GM18511 (cell line): ENCODE results near the gene GNA12.

Source experiments
- ATAC-seq: cut with Tn5 transposase; IDR thresholded peaks from one replicate; pipeline ENCODE4 v1.9.1; 2021; ENCODE audit warnings: mild to moderate bottlenecking, moderate library complexity; ENCODE audit not compliant: unreplicated experiment

The GNA12 gene

DNA sequence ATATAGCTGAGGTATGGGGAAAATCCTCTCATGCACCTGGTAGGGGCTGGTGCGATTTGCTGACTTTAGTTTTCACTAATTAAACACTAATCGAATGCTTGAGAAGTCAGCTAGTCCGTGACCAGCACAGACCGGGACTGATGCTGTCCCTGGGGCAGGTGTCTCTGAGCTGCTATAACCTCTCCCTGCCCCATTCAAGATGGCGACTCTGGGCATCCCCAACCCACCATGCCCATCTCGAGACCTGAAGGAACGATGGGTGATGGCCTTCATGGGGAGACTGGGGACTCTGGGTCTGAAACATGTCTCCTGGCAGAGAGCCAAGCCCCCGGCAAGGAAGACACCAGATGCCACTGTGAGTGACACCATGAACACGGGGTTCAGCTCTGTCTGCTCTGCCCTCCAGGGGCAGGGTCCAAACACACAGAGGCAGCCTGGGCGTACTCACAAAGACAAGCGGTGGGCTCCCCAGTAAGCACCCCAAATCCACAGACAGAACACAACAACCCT is 57.4 kb downstream of the GNA12 start:
- ATAC-seq: no peak

GRCh38 chr7:2785071-2785500 is 59.0 kb downstream of the GNA12 start:
- peak; percentile 86 for ATAC-seq

GRCh38 chr7:2782565-2782964 is 61.5 kb downstream of the GNA12 start:
- ATAC-seq: no peak

DNA sequence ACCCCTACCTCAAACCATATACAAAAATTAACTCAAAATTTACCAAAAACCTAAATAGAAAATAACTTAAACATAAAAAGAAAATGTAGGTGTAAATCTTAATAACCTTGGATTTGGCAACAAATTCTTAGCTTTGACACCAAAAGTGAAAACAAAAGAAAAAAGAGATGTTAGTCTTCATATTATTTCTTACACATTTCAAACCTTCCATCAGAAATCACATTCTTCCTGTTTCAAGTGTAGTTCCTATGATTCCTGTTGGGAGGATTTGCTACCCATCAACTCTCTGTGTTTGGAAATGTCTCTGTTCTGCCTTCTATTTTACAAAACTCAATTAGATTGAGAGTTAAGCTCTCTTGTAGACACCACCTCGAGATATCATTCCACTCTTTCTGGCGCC is 62.0 kb downstream of the GNA12 start:
- no peak for ATAC-seq

DNA sequence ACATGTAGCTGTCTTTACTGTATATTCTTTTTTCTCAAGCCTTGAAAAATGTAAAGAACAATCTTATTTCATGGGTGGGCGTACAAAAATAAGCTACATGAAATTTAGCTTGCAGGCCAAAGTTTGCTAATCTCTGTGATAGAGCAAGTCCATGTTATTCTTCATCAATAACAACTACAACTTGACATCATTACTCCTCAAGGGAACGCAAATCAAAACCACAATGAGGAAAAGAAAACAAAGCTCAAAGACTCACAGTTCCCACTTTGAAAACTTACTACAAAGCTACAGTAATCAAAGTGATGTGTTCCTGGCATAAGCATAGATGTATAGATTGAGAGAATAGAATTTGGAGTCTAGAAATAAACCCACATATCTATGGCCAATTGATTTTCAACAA is 62.5 kb downstream of the GNA12 start:
- no peak for ATAC-seq

DNA sequence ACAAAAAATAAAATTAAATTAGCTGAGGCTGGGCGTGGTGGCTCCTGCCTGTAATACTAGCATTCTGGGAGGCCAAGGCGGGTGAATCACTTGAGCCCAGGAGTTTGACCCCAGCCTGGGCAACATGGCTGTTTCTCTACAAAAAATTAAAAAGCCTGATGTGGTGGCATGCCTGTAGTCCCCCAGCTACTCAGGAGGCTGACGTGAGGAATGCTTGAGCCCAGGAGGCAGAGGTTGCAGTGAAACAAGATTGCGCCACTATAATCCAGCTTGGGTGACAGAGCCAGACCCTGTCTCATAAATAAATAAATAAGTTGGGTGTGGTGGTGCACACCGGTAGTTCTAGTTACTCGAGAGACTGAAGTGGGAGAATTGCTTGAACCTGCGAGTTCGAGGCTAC is 65.1 kb downstream of the GNA12 start:
- no peak for ATAC-seq

- ATAC-seq: no peak
Observed at GRCh38 chr7:2777898-2778535, 66.1 kb downstream of the GNA12 start.

- no peak for ATAC-seq
Observed at GRCh38 chr7:2776401-2776800, 67.7 kb downstream of the GNA12 start.

DNA sequence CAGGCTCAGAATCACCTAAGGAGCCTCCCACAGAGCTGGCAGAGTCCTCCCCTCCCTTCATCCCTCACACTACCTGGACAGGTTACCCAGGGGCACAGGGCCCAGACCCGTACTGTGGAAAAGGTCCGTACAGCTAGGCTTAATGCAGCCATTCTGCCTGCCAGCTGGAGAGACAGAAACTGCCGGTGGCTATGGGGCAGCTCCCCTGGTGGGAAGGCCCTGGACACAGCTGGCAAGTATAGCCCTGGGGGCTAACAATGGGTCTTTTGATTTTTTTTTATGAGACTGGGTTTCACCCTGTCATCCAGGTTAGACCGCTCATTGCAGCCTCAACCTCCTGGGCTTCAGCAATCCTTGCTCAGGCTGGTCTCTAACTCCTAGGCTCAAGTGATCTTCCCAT is 68.3 kb downstream of the GNA12 start:
- no peak for ATAC-seq

- no peak for ATAC-seq
Observed at GRCh38 chr7:2775376-2775775, 68.7 kb downstream of the GNA12 start.

GRCh38 chr7:2774935-2775334 is 69.2 kb downstream of the GNA12 start:
- no peak for ATAC-seq

- no peak for ATAC-seq
Observed at GRCh38 chr7:2774280-2774679, 69.8 kb downstream of the GNA12 start.

GRCh38 chr7:2773608-2774007 is 70.5 kb downstream of the GNA12 start:
- no peak for ATAC-seq

DNA sequence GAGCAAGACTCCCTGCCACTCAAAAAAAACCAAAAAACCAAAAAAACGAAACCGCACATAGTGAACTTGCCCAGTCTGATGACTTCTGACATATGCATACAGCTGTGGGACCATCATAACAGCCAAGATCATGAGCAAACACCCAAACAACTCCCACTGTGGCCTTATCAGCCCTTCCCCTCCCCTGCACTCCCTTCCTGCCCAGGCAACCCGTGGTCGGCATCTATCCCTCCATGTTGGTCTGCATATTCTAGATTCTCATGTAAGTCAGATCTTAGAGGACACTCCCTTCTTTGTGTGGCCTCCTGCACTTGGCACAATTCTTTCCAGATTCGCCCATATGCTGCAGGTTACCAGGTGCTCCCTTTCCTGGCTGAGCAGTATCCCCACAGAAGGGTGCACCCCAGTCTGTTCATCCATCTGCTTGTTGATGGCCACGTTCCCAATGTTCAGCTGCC is 72.8 kb downstream of the GNA12 start:
- ATAC-seq: no peak

DNA sequence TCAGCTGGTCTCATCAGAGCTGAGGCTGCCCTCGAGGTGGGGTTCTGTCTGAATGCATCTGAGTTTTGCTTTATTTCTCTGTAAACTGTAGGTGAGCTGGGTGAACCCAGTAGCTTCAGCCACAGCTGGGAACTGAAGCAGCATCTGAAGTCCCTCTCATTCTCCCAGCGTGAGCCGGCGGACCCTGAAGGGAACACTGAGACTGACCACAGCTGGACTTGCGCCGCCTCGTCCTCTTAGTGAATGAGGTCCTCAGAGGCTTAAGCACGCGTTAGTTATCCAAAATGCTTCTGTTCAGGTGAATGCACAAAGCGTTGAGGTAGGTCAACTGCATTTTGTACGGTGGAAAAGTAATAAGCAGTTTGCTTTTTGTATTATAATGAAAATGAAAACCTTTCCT is 79.5 kb downstream of the GNA12 start:
- ATAC-seq: no peak

DNA sequence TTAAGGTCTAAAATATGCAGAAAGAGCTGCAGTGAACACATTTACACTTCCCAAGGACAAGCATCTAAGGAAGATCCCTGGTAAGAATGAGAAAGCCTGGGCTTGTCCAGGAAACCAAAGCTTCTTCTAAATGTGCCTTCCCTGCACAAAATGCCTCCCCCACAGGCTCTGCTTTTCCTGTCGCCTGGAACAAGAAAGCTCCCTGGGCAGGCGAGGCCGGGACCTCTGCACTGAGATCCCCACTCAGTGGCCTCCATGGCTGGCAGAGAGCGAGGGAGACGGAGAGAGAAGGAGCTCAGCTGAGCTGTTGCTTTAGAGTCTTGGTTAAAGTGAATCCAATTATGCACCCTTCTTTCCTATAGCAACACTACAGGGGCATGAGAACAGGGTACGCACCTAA is 80.5 kb downstream of the GNA12 start:
- ATAC-seq: no peak

DNA sequence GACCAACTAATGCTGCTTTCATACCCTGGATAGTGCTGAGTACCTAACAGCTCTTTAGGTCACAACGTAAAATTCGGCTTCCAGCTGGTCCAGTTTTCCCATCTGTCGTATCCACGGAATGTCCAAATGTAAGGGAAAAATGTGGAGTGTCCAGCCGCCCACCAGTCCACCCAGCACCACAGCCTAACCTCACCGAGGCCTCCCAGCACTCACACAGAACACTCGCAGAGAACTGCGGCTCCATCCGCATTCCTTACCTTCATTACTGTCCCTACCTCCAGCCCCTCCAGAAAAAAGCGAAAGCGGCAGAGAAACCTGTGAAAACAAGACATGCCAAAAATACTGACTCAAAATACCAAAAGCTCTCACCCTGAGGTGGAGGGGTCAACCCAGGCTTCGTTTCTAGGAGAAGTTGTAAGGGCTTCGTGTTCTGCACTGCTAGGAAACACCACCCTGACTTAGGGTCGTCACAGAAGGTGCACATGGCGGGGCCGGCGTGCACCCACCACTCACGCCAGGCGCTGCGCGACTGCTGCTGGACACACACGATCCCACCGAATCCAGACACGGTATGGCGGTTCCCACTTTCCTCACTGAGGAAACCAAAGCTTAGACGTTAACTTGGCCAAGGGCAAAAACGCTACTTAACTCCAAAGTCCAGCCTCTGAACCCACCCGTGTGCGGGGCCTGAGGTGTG is 82.2 kb downstream of the GNA12 start:
- no peak for ATAC-seq

DNA sequence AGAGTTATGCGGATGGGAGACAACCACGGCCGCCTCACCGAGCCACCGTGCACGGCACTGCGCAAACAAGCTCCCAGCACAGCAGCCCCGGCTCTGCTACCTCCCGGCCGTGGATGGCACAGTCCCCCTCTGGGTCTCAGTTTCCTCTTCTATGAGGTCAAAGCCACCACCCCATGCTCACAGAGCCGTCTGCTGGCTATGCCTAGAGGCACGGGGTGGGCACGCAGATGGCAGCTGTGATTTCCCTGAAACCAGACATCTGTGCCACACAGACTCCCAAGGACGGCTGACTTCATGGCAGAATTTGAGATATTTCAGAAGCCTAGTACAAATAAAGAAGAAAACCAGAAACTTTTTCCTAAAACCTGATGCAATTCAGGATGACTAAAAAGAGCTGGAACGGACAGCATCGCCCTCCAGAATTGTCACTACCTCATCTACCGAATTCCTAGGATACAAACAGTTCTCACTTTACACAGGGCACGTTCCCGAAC is 82.9 kb downstream of the GNA12 start:
- no peak for ATAC-seq

- ATAC-seq: no peak
Observed at GRCh38 chr7:2760098-2760889, 83.8 kb downstream of the GNA12 start.

GRCh38 chr7:2759736-2760097 is 84.4 kb downstream of the GNA12 start:
- no peak for ATAC-seq
